Omental fat pad (tissue), 4 donors: ENCODE results near the gene EPN3. TPM values are rescaled to one million over a fixed set of nuclear protein-coding genes. Genes with fewer than 3 reads are reported as not detected.

Experiments used
- ATAC-seq: fragments of 150-250 bp; one replicate; pipeline ENCODE4 v1.9.1; 2016; ENCODE audit warnings: mild to moderate bottlenecking, moderate library complexity; ENCODE audit not compliant: low FRiP score
- DNase-seq: peaks from one replicate; pipeline ENCODE4 v3.0.0-alpha.2; 2019; ENCODE audit warnings: low spot score
- total RNA-seq, 4 donors: library from RNA; depleted of rRNA; stranded (reverse); fragments of >200 nt; gene quantifications; one replicate each; pipeline ENCODE4 v1.1.0, GENCODE V29; 2016
- TF ChIP-seq, protein P1 (sequence below), 3 donors: fragments of 450-650 bp; IDR thresholded peaks; one replicate each; pipeline ENCODE4 v1.5.1; 2016 to 2017; ENCODE audit warnings: antibody characterized with exemption in 3 of 3, mild to moderate bottlenecking in 3 of 3, moderate library complexity in 2 of 3

EPN3 gene
- total RNA-seq, 4 donors from 2014 or later, result not detected

GRCh38 chr17:50545311-50545710 lies 12.8 kb downstream of the EPN3 start:
- ATAC-seq (no peak), DNase-seq (no peak)
- TF ChIP-seq, protein P1, sequence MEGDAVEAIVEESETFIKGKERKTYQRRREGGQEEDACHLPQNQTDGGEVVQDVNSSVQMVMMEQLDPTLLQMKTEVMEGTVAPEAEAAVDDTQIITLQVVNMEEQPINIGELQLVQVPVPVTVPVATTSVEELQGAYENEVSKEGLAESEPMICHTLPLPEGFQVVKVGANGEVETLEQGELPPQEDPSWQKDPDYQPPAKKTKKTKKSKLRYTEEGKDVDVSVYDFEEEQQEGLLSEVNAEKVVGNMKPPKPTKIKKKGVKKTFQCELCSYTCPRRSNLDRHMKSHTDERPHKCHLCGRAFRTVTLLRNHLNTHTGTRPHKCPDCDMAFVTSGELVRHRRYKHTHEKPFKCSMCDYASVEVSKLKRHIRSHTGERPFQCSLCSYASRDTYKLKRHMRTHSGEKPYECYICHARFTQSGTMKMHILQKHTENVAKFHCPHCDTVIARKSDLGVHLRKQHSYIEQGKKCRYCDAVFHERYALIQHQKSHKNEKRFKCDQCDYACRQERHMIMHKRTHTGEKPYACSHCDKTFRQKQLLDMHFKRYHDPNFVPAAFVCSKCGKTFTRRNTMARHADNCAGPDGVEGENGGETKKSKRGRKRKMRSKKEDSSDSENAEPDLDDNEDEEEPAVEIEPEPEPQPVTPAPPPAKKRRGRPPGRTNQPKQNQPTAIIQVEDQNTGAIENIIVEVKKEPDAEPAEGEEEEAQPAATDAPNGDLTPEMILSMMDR (IDR thresholded peaks at IDR 0.05), result no peak

DNA sequence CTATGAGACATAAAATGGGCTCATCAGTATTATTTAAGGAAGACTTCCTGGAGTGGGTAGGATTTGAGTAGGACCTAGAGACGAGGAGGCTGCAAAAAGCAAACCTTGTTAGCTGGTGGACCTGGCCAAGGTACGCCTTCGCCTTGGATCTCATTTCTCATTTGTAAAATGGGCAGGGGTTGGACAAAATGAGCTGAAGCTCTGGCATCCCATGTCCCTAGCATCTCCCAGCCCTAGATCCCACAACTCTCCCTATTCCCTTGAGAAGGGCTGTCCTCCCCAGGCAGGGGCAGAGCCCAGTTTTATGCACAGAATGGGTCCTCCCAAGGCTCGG lies 14.1 kb downstream of the EPN3 start:
- TF ChIP-seq, protein P1 (IDR thresholded peaks at IDR 0.05), result no peak
- DNase-seq (no peak), ATAC-seq (no peak)

DNA sequence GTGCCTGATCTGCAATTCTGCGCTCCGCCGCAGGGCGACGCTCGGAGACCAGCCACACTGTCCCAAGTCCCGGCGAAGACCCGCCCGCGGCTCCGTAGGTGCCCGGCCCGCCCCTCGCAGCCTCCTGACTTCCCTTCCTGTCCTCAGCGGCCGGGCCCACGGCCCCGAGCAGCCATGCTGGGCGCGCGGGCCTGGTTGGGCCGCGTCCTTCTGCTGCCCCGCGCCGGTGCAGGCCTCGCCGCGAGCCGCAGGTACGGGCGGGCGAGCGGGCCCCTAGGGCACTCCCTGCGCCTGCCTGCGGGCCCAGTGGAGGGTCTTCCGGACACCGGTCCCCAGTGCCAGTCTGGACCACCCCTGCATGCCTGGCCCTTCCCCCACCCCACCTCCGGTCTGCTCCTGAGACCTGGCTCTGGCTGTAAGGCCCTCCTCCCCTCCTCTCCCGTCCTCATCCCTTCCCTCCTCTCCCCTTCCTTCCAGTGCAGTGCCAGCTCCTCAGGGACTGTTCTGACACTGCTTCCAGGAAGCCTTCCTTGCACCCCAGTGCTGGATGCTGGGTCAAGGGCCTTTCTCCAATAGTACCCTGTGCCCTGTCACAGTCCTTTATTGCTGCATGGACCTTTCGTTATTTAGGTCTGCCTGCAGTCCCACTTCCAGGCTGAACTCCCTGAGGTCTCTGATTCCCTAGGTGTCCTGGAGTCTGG lies 14.7 kb downstream of the EPN3 start, which contains the start of gene SPATA20:
TSS of gene SPATA20 (plus strand) at position 140 of the 701 bp plus-strand sequence. CDS start at position 175, 35 bp downstream.
- peak; percentile 77 for DNase-seq
- TF ChIP-seq, protein P1 (IDR thresholded peaks at IDR 0.05), result peak in 2 of 3 donors; percentile 84 to 95
- peak; percentile 82 for ATAC-seq

GRCh38 chr17:50547736-50548083 lies 15.2 kb downstream of the EPN3 start:
- DNase-seq (no peak), ATAC-seq (no peak)
- TF ChIP-seq, protein P1 (IDR thresholded peaks at IDR 0.05), result no peak

DNA sequence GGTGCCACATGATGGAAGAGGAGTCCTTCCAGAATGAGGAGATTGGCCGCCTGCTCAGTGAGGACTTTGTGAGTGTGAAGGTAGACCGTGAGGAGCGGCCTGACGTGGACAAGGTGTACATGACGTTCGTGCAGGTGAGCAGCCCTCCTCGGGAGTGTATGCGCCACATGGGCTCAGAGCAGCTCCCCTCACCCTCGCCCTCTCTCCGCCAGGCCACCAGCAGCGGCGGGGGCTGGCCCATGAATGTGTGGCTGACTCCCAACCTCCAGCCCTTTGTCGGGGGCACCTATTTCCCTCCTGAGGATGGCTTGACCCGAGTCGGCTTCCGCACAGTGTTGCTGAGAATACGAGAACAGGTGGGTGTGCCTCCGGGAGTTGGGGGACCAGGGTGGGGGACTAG lies 16.3 kb downstream of the EPN3 start:
- TF ChIP-seq, protein P1 (IDR thresholded peaks at IDR 0.05), result no peak
- DNase-seq (no peak), ATAC-seq (no peak)

GRCh38 chr17:50549256-50549941 lies 16.9 kb downstream of the EPN3 start:
- DNase-seq, result no peak

More at GRCh38 chr17:50549256-50549941, 16.9 kb downstream of the EPN3 start:
- TF ChIP-seq, protein P1 (IDR thresholded peaks at IDR 0.05), result no peak
- no peak for ATAC-seq
